Thyroid gland (tissue), 4 donors: ENCODE results near the gene ADAMTS17.

Experiments
- CTCF ChIP-seq, 6 experiments: fragments of 200-600 bp in 3 of 6; fragments of 450-650 bp in 3 of 6; sonication (generic) in 3 of 6; IDR thresholded peaks; one replicate each; pipeline ENCODE4 v1.5.1; 2016 to 2019; ENCODE audit warnings: antibody characterized with exemption in 6 of 6, mild to moderate bottlenecking in 2 of 6, inconsistent platforms in 1 of 6, moderate library complexity in 1 of 6
- POLR2A ChIP-seq, 2 donors: fragments of 450-650 bp; IDR thresholded peaks; one replicate each; pipeline ENCODE4 v1.6.1; 2017; ENCODE audit warnings: antibody characterized with exemption in 2 of 2, mild to moderate bottlenecking in 2 of 2, moderate library complexity in 1 of 2

DNA sequence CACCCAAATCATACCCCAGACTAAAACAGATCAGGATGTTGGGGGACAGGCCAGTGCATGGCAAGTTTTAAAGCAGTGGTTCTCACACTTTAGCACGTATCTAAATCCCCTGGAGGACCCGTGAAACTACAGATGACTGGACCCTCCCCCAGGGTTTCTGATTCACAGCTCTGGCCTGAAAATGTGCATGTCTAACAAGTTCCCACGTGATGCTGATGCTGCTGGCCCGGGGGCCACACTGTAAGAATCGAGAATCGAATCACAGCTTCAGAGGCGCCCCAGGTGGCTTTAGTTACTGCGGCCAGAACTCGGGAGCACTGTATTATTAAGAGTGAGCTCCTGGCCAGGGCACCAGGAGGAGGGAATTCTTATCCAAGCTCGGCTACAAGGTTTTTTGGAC is 11.6 kb downstream of the ADAMTS17 start:
- TF ChIP-seq CTCF (IDR thresholded peaks at IDR 0.05), result no peak
- no peak for TF ChIP-seq POLR2A (IDR thresholded peaks at IDR 0.05)
